CD4-positive, alpha-beta T cell (primary cell): Measurements from ENCODE around the gene SUPT16H. TPM values are rescaled to one million over a fixed set of nuclear protein-coding genes. Genes with fewer than 3 reads are reported as not detected.

Experiments used
- ATAC-seq: fragments of 200-7000 bp; cut with Tn5 transposase; one replicate; pipeline ENCODE4 v1.10.0; 2022; ENCODE audit warnings: mild to moderate bottlenecking; ENCODE audit not compliant: poor library complexity
- CTCF ChIA-PET: fragments of 350-600 bp; sonication (Branson Sonifier 250); formaldehyde crosslinking; loops from one replicate; lab custom pipeline; 2021; ENCODE audit warnings: antibody characterized with exemption, inconsistent platforms; lab: Charles Lee
- POLR2A ChIA-PET: fragments of 350-600 bp; sonication (Branson Sonifier 250); formaldehyde crosslinking; loops from one replicate; lab custom pipeline; 2021; ENCODE audit warnings: antibody characterized with exemption, inconsistent platforms; lab: Charles Lee
- DNase-seq, 14 experiments: peaks; one replicate each; pipeline ENCODE4 v3.0.0-alpha.2; 2013 to 2020; ENCODE audit warnings: mixed read lengths in 2 of 14
- H3K27ac ChIP-seq, 2 donors: one replicate each; pipeline versions ENCODE4 v1.5.1 to v1.7.0; 2013; ENCODE audit warnings: low read length in 2 of 2, low read depth in 1 of 2, mild to moderate bottlenecking in 1 of 2
- H3K27me3 ChIP-seq, 2 experiments: 1 replicate in 1 of 2; 2 replicates in 1 of 2; pipeline versions ENCODE4 v1.6.1 to v1.7.0; 2013; ENCODE audit warnings: low read length in 2 of 2, control low read depth in 1 of 2, mild to moderate bottlenecking in 1 of 2, moderate library complexity in 1 of 2; ENCODE audit not compliant: insufficient read depth in 2 of 2, control insufficient read depth in 1 of 2
- H3K36me3 ChIP-seq: one replicate; pipeline ENCODE4 v1.6.1; 2013; ENCODE audit warnings: low read length, control low read depth; ENCODE audit not compliant: insufficient read depth
- H3K4me1 ChIP-seq: one replicate; pipeline ENCODE4 v1.6.1; 2013; ENCODE audit warnings: low read length, control low read depth; ENCODE audit not compliant: insufficient read depth
- H3K4me3 ChIP-seq: one replicate; pipeline ENCODE4 v1.5.1; 2013; ENCODE audit warnings: mild to moderate bottlenecking, low read length, moderate library complexity
- H3K9me3 ChIP-seq, 2 experiments: 1 replicate in 1 of 2; 2 replicates in 1 of 2; pipeline versions ENCODE4 v1.6.1 to v1.7.0; 2013; ENCODE audit warnings: low read length in 2 of 2, mild to moderate bottlenecking in 2 of 2, control low read depth in 1 of 2, moderate library complexity in 1 of 2; ENCODE audit not compliant: control insufficient read depth in 1 of 2, insufficient read depth in 1 of 2
- H3K27ac Mint-ChIP-seq: one replicate; pipeline ENCODE4 v1.8.0; 2020; ENCODE audit warnings: mixed read lengths
- H3K27me3 Mint-ChIP-seq: one replicate; pipeline ENCODE4 v1.8.0; 2021; ENCODE audit warnings: mixed read lengths
- H3K36me3 Mint-ChIP-seq: one replicate; pipeline ENCODE4 v1.8.0; 2021; ENCODE audit warnings: low read depth, mixed read lengths
- H3K4me1 Mint-ChIP-seq: one replicate; pipeline ENCODE4 v1.8.0; 2021; ENCODE audit warnings: low read depth, mixed read lengths
- H3K4me3 Mint-ChIP-seq: one replicate; pipeline ENCODE4 v1.8.0; 2020; ENCODE audit warnings: mild to moderate bottlenecking, mixed read lengths
- H3K9me3 Mint-ChIP-seq: one replicate; pipeline ENCODE4 v1.8.0; 2020; ENCODE audit warnings: mixed read lengths
- CTCF ChIP-seq: fragments of 200-600 bp; IDR thresholded peaks from one replicate; pipeline ENCODE4 v1.8.0; 2022; ENCODE audit warnings: antibody characterized with exemption, mild to moderate bottlenecking
- intact Hi-C, 2 experiments: fragments of 100-400 bp; cut with DNase I in 1 of 2; cut with micrococcal nuclease in 1 of 2; formaldehyde crosslinking; loops; one replicate each; pipeline versions ENCODE4 v1.15.1 to v1.9.0; 2023 to 2025; cut with DNase I, micrococcal nuclease
- total RNA-seq, 174 experiments: library from RNA in 2 of 174; stranded (reverse) in 2 of 174; gene quantifications; one replicate each; pipeline ENCODE4 v1.2.3 and lab custom pipeline; 2021 to 2026

Gene SUPT16H
- total RNA-seq, 2 experiments from 2014 or later = 47.8 to 50.8 TPM

- no peaks in the 10 kb centered on the region for H3K9me3 ChIP-seq
- ChIA-PET CTCF (no interaction called here), POLR2A (no interaction called here)
- no peak overlapping the region for H3K27ac ChIP-seq
- no peak for ATAC-seq
- Mint-ChIP-seq H3K27ac (no peak overlapping the region), H3K36me3 (peaks cover 97% of the 10 kb centered on the region), H3K27me3 (no peaks in the 10 kb centered on the region), H3K4me3 (no peak overlapping the region), H3K9me3 (no peaks in the 10 kb centered on the region), H3K4me1 (no peaks in the 10 kb centered on the region)
- peaks cover 94% of the 10 kb centered on the region for H3K36me3 ChIP-seq
- H3K4me3 ChIP-seq = no peak overlapping the region
- peaks cover 4% of the 10 kb centered on the region for H3K4me1 ChIP-seq
- intact Hi-C loops = no loop called here
- DNase-seq = no peak
- no peaks in the 10 kb centered on the region for H3K27me3 ChIP-seq
- no peak for TF ChIP-seq CTCF
Observed at GRCh38 chr14:21367582-21368144, 16.2 kb downstream of the SUPT16H start.

- Mint-ChIP-seq H3K27ac (no peak overlapping the region), H3K36me3 (peaks cover 100% of the 10 kb centered on the region), H3K9me3 (no peaks in the 10 kb centered on the region), H3K4me3 (no peak overlapping the region), H3K4me1 (no peaks in the 10 kb centered on the region), H3K27me3 (no peaks in the 10 kb centered on the region)
- no peaks in the 10 kb centered on the region for H3K27me3 ChIP-seq
- H3K4me3 ChIP-seq = no peak overlapping the region
- H3K36me3 ChIP-seq = peaks cover 94% of the 10 kb centered on the region
- DNase-seq = no peak
- no peak overlapping the region for H3K27ac ChIP-seq
- intact Hi-C loops = no loop called here
- ChIA-PET POLR2A (interaction anchor here (1.1 kb wide), 1 partner anchor 81 kb away, joined by 3 read pairs; no protein-coding TSS in a partner anchor), CTCF (interaction anchor here (0.6 kb wide), 1 partner anchor 79 kb away, joined by 4 read pairs; no protein-coding TSS in a partner anchor)
- no peak for TF ChIP-seq CTCF
- no peaks in the 10 kb centered on the region for H3K4me1 ChIP-seq
- no peak for ATAC-seq
- H3K9me3 ChIP-seq = no peaks in the 10 kb centered on the region
Observed at GRCh38 chr14:21356511-21356910, 27.3 kb downstream of the SUPT16H start.

- H3K27ac Mint-ChIP-seq = peak overlapping the region; percentile 45
- no peaks in the 10 kb centered on the region for H3K27me3 Mint-ChIP-seq
- ChIA-PET CTCF (no interaction called here), POLR2A (no interaction called here)
- DNase-seq (peak in 3 of 14 experiments; percentile 10 to 44 (median 29)), ATAC-seq (no peak)
- intact Hi-C loops = no loop called here
- Histone ChIP-seq H3K27ac (no peak overlapping the region), H3K4me3 (no peak overlapping the region), H3K27me3 (no peaks in the 10 kb centered on the region), H3K9me3 (no peaks in the 10 kb centered on the region), H3K36me3 (peaks cover 62% of the 10 kb centered on the region), H3K4me1 (no peaks in the 10 kb centered on the region)
- H3K9me3 Mint-ChIP-seq = no peaks in the 10 kb centered on the region
- peaks cover 69% of the 10 kb centered on the region for H3K36me3 Mint-ChIP-seq
- no peaks in the 10 kb centered on the region for H3K4me1 Mint-ChIP-seq
- no peak overlapping the region for H3K4me3 Mint-ChIP-seq
- no peak for TF ChIP-seq CTCF
Observed at GRCh38 chr14:21352587-21352986, 31.2 kb downstream of the SUPT16H start.
